Endometrial microvascular endothelial cells (primary cell): ENCODE results near the gene MAPRE3. TPM values are rescaled to one million over a fixed set of nuclear protein-coding genes. Genes with fewer than 3 reads are reported as not detected.

ENCODE experiments used
- in situ Hi-C: cut with HindIII; loops from 2 replicates; pipeline ENCODE4 v1.10.0; 2017; ENCODE audit warnings: low sequenced_read_pairs, low pct_unique_long_range_greater_than_20kb; ENCODE audit errors: inconsistent ontology term
- total RNA-seq: library from RNA; depleted of rRNA; stranded (reverse); fragments of >200 nt; gene quantifications from one replicate; pipeline ENCODE4 v1.2.3, GENCODE V29; 2015; ENCODE audit errors: inconsistent ontology term

The MAPRE3 gene
- total RNA-seq, 1 donor from 2014 or later, result 2.6 TPM

- in situ Hi-C loops, result no loop called here
These were observed 55.7 kb downstream of the MAPRE3 start for GRCh38 chr2:27025861-27026851.

- in situ Hi-C loops, result no loop called here
These were observed 56.8 kb downstream of the MAPRE3 start for GRCh38 chr2:27027211-27027651.

DNA sequence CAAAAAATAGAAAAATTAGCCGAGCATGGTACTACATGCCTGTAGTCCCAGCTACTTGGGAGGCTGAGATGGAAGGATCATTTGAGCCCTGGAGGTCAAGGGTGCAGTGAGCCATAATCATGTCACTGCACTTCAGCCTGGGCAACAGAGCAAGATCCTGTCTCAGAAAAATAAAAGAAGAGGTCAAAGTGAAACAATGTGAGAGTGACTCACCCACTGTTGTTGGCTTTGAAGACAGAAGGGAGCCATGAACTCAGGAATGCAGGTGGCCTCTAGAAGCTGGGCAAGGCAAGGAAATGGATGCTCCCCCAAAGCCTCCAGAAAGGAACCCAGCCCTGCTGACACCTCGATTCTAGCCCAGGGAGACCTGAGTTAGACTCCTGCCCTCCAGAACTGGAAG is 58.6 kb downstream of the MAPRE3 start:
- in situ Hi-C loops, result no loop called here

DNA sequence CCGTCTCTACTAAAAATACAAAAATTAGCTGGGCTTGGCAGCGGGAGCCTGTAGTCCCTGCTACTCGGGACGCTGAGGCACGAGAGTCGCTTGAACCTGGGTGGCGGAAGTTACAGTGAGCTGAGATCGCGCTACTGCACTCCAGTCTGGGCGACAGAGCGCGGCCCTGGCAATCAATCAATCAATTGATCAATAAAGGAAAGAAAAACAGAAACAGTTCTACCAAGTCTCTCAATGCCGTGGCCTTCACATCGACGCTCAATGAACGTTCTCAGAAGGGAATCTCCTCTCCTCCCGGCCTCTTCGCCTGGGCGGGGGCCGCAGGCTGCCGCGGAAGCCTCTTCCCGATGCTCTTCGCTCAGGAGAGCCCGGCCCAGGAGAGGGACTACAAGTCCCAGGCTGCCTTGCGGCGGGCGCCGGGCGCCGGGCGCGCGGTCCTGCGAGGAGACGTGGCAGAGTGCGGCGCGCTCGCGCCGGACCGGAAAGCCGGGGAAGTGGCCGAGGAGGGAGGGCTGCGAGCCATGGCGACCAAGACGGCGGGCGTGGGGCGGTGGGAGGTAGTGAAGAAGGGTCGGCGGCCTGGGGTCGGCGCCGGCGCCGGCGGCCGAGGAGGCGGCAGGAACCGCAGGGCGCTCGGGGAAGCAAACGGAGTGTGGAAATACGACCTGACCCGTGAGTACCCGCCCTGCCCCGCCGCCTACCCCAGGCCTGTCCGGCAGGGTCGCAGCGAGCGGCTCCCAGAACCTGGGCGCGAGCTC is 62.2 kb downstream of the MAPRE3 start, which contains the start of gene TMEM214:
TSS of gene TMEM214 (plus strand) at position 471 of the 758 bp plus-strand sequence. CDS start at position 522, 51 bp downstream.
- in situ Hi-C loops, result no loop called here

GRCh38 chr2:27033253-27033852 is 62.9 kb downstream of the MAPRE3 start:
- in situ Hi-C loops, result no loop called here

DNA sequence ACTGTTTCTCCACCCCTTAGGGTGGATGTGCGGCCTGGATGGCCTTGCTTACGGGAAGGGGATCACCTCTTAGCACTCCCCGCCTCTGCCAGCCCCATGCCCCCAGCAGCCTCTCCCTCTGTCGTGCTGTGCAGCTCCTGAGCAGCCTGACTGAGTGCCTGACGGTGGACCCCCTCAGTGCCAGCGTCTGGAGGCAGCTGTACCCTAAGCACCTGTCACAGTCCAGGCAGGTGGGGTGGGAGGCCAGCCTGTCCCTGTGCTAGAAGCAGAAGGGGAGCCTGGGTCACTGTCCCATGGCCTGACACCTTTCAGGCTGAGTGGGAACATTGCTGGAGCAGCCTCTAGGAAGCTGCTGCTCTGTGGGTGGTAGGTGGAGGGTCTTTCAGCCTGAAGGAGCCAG is 67.6 kb downstream of the MAPRE3 start:
- in situ Hi-C loops, result no loop called here

DNA sequence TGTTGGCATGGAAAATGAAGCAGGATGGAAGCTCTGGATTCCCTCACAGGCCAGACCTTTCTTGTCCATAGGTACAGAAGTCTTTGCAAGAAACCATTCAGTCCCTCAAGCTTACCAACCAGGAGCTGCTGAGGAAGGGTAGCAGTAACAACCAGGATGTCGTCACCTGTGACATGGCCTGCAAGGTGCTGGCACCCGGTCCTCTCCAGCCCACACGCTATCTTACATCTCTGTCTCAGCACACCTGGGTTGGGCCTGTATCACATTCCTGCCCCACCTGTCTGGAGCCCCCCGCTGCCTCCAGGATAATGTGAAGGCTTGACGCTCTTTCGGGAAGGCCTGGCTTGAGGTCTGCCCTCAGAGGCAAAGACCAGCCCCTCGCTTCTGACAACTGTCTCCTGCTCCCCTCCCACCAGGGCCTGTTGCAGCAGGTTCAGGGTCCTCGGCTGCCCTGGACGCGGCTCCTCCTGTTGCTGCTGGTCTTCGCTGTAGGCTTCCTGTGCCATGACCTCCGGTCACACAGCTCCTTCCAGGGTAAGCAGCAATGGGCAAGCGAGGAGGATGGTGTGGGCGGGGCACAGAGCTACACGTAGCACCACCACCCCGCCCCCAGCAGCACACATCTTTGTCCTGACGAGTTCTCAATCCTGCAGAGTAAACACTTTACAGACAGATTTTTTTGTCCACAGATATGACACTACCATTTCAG is 68.3 kb downstream of the MAPRE3 start:
- in situ Hi-C loops, result no loop called here

DNA sequence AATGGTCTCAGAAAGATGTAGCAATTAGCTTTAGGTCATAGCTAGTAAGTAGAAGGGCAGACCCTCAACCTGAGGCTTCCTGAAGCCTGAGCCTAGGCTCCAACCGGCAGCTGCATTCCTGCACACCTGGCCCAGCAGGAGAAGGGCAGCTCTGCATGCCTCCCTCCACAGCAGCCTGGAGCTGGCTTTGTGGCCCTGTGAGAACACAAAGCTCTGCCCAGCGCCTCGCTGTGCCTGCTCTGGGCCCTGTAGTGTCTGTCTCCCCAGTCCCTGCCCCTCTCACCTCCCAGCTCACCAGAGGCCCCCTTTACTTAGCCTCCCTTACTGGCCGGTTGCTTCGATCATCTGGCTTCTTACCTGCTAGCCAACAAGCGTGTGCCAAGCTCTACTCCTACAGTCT is 69.0 kb downstream of the MAPRE3 start:
- in situ Hi-C loops, result no loop called here

DNA sequence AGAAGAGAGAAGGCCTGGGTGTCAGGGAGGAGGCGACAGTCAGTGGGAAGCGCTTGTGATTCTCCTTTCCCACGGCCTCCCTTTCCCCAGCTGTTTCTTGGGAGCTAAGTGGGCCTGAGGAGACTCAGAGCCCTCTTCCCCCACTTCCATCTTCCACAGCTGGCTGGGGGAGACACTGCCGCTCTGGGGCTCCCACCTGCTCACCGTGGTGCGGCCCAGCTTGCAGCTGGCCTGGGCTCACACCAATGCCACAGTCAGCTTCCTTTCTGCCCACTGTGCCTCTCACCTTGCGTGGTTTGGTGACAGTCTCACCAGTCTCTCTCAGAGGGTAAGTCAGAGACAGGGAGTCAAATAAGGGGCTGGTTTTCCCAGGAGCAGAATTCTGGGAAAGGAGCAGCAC is 69.4 kb downstream of the MAPRE3 start:
- in situ Hi-C loops, result no loop called here

- in situ Hi-C loops, result no loop called here
These were observed 69.8 kb downstream of the MAPRE3 start for GRCh38 chr2:27040282-27040681.

DNA sequence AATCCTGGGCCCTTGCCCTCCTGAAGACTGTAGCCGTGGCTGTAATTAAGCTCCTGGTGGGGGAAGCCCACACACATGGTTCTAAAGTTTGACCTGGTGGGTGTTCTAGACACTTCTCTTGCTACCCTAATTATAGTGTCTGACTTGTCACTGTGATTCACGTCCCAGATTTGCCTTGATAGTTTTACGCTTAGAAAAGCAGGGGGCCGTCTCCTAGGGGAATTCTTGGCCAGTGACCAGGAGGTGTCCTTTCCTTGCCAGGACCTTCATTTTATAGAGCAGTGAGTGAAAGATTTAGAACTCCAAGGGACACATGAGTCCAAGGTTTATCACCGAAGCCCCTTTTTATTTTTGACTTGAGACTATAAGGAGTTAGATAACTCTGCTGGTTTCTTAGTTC is 71.3 kb downstream of the MAPRE3 start:
- in situ Hi-C loops, result no loop called here

DNA sequence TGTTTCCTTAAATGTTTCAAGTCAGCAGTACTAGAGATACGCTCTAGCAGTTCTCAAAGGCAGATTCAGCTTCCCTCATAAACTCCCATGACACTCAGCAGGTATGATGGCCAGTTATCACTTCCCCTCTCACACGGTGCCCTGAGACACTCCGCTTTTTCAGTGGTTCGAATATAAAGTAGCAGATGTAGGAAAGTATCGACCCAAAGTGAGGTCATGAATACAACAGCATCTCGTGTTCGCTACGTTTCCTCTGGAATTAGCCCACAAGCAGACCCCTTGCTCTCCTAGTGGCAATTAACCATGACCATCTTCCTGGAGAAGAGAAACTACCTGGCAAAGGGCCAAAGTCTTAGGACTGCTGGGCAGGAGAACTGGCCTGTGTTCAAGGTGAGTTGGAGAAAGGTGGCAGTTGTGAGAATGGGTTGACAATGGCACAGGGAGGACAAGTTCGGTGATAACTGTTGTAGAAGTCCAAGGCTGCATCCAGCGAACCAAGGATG is 71.8 kb downstream of the MAPRE3 start:
- in situ Hi-C loops, result no loop called here

DNA sequence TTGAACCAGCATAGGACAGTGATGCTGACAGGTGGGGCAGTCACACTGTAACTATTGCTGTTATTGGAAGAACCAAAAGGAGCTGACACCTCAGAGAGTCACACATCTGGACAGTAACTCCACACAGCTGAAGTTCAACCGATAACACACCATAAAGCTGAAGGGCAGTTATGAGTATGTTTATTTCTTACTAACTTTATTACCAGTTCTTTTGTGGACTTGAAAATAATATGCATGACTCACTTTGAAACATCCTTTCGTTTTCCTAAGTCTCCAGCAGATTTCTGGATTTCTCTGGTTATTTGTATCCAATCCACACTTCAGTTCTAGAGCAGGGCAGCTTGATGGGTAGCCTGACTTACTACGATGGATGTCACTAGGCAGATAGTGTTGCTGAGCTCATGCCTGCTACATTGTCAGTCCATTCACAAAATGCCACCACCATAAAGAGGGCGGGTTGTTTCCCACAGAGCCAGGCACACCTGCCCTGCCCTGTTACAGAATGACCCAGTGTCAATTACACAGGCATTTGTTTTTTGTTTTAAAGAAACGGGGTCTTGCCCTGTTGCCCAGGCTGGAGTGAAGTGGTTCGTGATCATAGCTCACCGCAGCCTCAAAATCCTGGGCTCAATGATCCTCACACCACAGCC is 72.7 kb downstream of the MAPRE3 start:
- in situ Hi-C loops, result no loop called here

- in situ Hi-C loops, result no loop called here
These were observed 79.2 kb downstream of the MAPRE3 start for GRCh38 chr2:27049422-27050280.

GRCh38 chr2:27050281-27050995 is 80.0 kb downstream of the MAPRE3 start:
- in situ Hi-C loops, result no loop called here

DNA sequence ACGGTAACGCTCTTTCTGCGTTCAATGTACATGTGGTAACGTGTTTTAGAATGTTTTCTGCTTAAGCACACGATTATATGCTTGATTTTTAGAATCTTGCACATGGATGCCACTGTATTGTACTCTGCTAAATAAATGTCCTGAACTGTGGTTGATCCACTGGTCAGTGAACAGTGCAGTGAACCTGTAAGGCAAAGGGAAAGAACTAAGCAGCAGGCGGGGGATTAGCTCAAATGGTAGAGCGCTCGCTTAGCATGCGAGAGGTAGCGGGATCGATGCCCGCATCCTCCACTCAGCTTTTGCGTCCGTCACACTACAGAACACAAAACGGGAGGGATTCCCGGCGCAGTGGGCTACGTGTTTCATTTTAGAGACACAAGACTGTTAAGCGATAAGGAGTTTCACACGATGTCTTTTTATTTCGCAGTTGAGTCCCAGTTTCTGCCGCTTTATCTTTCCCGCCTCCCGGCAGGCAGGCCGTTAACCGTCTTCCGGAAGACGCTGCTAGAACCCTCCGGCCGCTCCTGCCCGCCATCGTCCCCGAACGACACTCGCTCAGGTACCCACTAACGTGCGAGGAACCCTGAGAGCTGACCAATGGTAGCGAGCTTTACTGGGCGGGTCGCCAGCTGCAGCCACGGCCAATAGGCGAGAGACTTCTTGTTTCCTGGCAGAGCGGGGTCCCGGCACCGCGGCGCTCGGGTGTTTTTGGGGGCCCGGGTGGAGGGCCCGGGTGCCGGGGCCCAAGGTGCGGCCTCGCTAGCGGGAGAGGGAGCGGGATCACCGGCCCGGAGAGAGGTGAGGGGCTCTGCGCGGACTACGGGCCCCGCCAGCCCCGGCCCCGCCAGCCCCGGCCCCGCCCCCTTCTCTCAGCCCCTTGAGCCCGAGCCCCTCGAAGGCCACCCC is 80.8 kb downstream of the MAPRE3 start, which contains the start of gene AGBL5:
TSS of gene AGBL5 (plus strand) at position 673 of the 906 bp plus-strand sequence. CDS start 1,291 bp downstream, outside the sequence.
- in situ Hi-C loops, result no loop called here
